ENCODE results near the gene RHO. TPM values are rescaled to one million over a fixed set of nuclear protein-coding genes. Genes with fewer than 3 reads are reported as not detected.

The RHO gene
- polyA plus RNA-seq, 3 donors from 2014 or later: not detected

DNA sequence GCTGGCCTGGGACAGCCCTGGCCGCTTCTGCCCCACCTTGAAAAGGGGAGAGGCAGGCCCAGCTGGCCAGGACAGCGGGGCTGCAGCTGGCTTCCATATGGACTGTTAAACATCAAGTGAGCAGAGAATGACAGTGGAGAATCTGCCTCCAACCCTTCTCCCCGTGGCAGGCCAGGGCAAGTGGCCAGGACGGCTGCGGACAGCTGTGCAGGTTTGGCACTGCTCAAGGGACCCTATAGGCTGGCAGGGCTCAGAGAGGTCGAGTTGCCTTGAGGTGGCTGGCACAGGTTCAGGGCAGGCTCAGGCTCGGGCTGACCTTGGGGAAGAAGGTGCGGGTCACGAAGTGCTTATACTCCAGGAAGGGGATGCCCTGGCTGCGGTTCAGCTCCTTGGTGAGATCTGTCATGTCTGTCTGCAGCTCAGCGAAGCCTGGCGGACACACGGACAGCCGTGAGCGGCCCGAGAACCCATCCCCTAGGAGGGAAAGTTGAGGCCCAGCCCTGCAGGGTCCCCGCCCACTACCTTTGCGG lies 38.8 kb downstream of the RHO start:
- peaks cover 52 to 53% of the 10 kb centered on the region in 2 donors for H3K4me1 Mint-ChIP-seq
- H3K27me3 Mint-ChIP-seq (ENCODE audit: low read depth in 3 of 3): peaks cover 13 to 20% (median 14%) of the 10 kb centered on the region in 3 donors
- H3K9me3 Mint-ChIP-seq: no peaks in the 10 kb centered on the region
- DNase-seq: no peak
- peak overlapping the region in 5 of 6 donors; percentile 82 to 90 (median 82) for H3K27ac Mint-ChIP-seq
- H3K4me3 Mint-ChIP-seq: peak overlapping the region; percentile 24 to 85 (median 68)
- peaks cover 10 to 15% (median 14%) of the 10 kb centered on the region in 3 donors for H3K36me3 Mint-ChIP-seq

DNA sequence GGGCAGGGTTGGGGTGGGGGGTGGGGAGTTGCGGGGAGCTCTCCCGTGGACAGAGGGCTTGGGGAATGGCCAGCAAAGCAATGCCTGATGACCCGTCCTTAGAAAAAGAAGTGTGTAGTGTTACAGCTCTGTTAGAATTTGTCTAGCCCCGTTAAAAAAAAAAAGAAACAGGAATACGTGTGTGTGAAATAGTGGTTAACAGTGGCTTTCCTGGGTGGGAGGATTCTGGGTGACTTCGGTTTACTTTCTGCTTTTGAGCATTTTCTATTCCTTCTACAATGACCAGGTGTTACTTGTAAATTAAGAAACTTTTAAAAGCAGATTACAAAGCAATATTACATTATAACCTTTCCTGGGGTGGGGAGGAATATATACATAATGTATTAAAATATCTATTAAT lies 39.5 kb downstream of the RHO start:
- Mint-ChIP-seq H3K27ac (peak overlapping the region; percentile 66 to 91 (median 87)), H3K27me3 (ENCODE audit: low read depth in 3 of 3) (peaks cover 13 to 20% (median 15%) of the 10 kb centered on the region in 3 donors), H3K36me3 (peaks cover 12 to 16% (median 15%) of the 10 kb centered on the region in 3 donors), H3K4me3 (peak overlapping the region; percentile 54 to 85 (median 68)), H3K4me1 (peaks cover 53 to 55% of the 10 kb centered on the region in 2 donors), H3K9me3 (no peaks in the 10 kb centered on the region)
- DNase-seq: peak; percentile 71 to 75 (median 74)

DNA sequence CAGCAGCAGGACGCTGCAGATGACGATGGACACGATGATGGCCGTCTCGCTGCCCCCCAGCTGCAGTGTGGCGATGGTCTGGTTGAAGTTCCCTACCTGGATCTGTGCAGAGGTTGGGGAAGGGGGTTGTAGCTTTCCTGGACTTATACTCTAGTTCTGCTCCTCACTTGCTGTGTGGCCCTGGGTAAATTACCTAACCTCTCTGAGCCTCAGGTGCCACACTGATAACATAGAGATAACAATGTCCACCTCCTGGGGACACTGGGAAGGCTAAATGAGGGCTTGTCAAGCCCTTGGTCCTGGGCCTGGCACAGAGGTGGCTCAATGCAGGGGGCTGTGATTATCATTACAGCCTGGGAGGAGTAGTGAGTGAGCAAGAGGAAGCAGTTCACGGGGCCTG lies 41.4 kb downstream of the RHO start:
- H3K4me1 Mint-ChIP-seq: peaks cover 64 to 65% of the 10 kb centered on the region in 2 donors
- H3K36me3 Mint-ChIP-seq: peaks cover 15 to 22% (median 16%) of the 10 kb centered on the region in 3 donors
- peak overlapping the region in 1 of 5 donors; percentile 31 for H3K4me3 Mint-ChIP-seq
- H3K9me3 Mint-ChIP-seq: no peaks in the 10 kb centered on the region
- H3K27me3 Mint-ChIP-seq (ENCODE audit: low read depth in 3 of 3): peaks cover 13 to 23% (median 15%) of the 10 kb centered on the region in 3 donors
- DNase-seq: no peak
- H3K27ac Mint-ChIP-seq: peak overlapping the region; percentile 73 to 94 (median 81)

DNA sequence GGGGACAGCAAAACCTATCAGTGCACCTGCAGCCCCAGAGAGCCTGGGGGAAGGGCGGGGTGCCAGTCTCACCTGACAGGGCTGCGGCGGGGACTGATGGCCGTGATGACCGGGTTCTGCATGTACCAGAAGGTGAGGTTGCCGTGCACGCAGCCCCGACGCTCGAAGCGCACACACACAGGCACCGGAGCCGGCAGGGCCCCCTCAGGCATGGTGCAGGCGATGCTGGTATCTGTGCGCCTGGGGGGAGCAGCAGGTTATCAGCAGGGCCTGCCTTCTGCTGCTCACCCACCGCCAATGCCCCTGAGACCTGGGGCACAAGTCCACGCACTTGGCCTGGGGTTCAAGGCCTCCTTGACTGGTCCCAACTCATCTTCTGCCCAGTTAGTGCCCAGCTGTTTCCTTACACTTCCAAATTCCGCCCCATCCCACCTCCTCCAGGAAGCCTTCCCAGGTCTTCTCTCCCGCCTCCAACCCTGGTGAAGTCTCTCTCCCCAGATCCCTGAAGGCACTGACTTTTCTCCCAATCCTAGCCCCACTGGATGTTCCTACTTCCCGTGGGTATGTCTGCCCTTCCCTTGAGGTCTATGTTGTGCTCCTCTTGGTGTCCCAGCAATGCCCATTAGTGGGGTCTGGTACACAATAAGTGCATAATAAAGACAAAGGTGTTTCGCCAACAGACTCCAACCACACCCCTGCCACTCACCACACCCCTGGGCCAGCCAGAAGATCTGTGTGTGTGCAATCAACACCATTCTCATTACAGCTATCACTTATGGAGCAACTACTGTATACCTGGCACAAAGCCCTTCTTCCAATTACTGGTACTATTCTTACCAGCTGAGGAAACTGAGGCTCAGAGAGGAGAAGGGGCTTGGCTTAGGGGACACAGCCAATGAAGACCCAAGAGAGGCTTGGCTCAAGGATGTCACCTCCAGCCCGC lies 43.4 kb downstream of the RHO start:
- no peak for DNase-seq
- H3K36me3 Mint-ChIP-seq: peaks cover 15 to 22% (median 15%) of the 10 kb centered on the region in 3 donors
- H3K27ac Mint-ChIP-seq: peak overlapping the region in 5 of 6 donors; percentile 61 to 94 (median 79)
- no peak overlapping the region for H3K4me3 Mint-ChIP-seq
- H3K27me3 Mint-ChIP-seq (ENCODE audit: low read depth in 3 of 3): peaks cover 19 to 30% (median 21%) of the 10 kb centered on the region in 3 donors
- H3K4me1 Mint-ChIP-seq: peaks cover 72 to 73% of the 10 kb centered on the region in 2 donors
- H3K9me3 Mint-ChIP-seq: no peaks in the 10 kb centered on the region

DNA sequence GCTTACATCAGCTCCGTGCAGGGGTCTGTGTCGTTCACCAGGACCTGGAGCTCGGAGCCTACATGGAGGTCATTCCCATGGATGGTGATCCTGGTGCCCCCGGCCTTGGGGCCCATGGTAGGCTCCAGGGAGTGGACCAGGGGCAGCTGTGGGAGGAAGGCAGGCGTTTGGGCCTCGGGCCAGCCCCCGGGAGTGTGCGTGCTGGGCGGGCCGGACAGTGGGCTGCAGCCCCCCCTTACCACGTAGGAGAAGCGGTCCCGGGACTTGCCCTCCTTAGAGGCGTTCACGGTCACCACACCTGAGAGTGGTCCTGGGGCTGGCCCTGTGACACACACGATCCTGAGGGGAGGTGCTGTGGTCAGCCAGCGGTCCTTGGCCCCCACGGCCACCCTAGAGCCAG lies 44.2 kb downstream of the RHO start:
- Mint-ChIP-seq H3K4me1 (peaks cover 70% of the 10 kb centered on the region in 2 donors), H3K27ac (peak overlapping the region in 3 of 6 donors; percentile 67 to 87 (median 86)), H3K36me3 (peaks cover 12 to 22% (median 15%) of the 10 kb centered on the region in 3 donors), H3K9me3 (no peaks in the 10 kb centered on the region), H3K4me3 (no peak overlapping the region), H3K27me3 (ENCODE audit: low read depth in 3 of 3) (peaks cover 19 to 29% (median 21%) of the 10 kb centered on the region in 3 donors)
- DNase-seq: no peak

DNA sequence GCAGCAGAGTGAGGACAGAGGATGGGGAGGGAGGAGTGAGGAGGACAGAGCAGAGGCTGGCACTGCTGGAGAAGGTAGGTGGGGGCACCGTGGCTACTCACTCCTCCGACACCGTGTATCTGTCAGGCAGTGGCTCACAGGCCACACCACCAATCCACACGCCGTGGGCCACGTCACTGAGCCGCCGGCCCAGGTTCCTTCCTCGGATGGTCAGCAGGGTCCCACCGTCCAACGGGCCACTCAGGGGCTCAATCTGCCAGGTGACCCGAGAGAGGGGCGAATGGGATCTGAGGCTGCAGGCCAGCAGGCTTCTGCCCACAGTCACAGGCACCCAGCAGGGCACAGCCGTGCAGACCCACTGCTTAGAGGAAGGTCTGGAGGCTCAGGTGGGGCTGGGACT lies 45.1 kb downstream of the RHO start:
- Mint-ChIP-seq H3K4me3 (no peak overlapping the region), H3K36me3 (peaks cover 12 to 19% (median 15%) of the 10 kb centered on the region in 3 donors), H3K9me3 (no peaks in the 10 kb centered on the region), H3K27me3 (ENCODE audit: low read depth in 3 of 3) (peaks cover 19 to 33% (median 20%) of the 10 kb centered on the region in 3 donors), H3K4me1 (peaks cover 70% of the 10 kb centered on the region in 2 donors), H3K27ac (peak overlapping the region; percentile 57 to 87 (median 76))
- no peak for DNase-seq

DNA sequence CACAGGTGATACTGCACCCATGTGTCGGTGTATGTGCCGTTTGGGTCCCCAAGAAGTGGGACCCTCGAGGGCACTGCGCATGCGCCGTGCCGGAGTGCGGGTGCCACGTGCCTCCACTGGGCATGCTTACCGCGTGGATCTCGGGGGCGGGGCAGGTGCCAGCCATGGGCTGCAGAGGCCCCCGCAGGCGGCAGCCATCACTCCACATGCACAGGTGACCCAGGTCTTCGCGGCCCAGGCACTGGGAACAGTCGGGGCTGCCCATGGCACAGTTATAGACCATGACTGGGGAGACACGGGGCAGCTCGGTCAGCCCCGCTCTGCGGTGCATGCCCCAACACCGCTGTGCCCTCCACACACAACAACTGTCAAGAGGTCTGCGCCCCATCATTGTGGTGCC lies 45.8 kb downstream of the RHO start:
- DNase-seq: no peak
- Mint-ChIP-seq H3K27ac (peak overlapping the region; percentile 57 to 99 (median 97)), H3K9me3 (no peaks in the 10 kb centered on the region), H3K4me1 (peaks cover 68 to 70% of the 10 kb centered on the region in 2 donors), H3K4me3 (no peak overlapping the region), H3K27me3 (ENCODE audit: low read depth in 3 of 3) (peaks cover 15 to 30% (median 20%) of the 10 kb centered on the region in 3 donors), H3K36me3 (peaks cover 12 to 19% (median 15%) of the 10 kb centered on the region in 3 donors)

DNA sequence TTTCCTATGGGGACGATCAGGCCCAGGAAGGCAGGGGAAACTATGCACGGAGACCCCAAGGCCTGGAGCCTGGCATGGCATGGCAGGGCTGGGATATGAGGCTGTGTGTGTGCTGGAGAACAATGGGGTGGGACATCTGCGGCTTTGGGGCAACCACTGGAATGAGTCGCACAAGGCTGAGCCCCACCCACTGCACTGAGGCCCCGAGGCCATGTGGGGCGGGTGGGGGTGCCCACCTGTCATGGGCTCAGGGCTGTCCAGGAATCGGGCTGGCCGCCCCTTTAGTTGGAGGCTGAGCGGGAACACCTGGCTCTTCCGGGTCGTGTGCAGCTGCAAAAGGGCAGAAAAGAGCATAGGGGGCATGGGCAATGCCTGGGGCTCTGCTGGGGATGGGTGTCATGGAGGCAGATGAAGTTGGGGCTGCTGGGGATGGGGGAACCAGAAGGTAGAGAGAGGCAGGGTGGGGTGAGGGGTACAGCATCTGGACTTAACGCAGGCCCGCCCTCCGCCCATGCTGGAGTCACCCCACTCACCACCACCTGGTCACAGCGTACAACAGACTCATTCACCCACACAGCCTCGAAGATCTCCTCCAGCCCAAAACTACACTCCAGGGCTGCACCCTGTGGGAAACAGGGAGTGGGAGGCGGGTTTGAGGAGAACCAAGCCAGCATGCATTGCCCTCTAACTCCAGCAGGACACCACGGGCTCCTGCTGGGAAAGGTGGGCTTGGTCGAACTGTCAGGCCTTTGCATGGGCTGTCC lies 47.0 kb downstream of the RHO start:
- DNase-seq: no peak
- Mint-ChIP-seq H3K9me3 (no peaks in the 10 kb centered on the region), H3K4me1 (peaks cover 65 to 68% of the 10 kb centered on the region in 2 donors), H3K36me3 (peaks cover 9 to 12% (median 12%) of the 10 kb centered on the region in 3 donors), H3K27ac (peak overlapping the region; percentile 90 to 99 (median 97)), H3K27me3 (ENCODE audit: low read depth in 3 of 3) (peaks cover 11 to 30% (median 18%) of the 10 kb centered on the region in 3 donors), H3K4me3 (peak overlapping the region; percentile 17 to 39 (median 30))

DNA sequence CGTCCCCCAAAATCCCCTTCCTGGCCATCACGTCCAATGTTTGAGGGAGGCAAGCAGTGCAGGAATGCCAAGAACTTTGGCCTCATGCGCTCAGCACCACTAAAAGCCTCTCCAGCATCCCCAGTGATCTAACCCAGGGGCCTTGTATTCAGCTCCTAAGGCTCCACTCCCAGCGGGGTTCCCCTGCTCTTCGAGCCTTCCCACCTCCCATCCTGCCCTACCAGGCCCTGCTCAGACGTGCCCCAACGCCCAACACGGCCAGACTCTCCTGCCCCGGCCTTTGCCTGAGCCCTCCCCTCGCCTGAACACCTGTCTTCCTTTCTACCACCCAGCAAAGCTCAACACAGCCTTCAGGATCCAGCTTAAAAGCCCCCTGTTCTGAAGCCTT lies 47.6 kb downstream of the RHO start:
- Mint-ChIP-seq H3K27ac (peak overlapping the region; percentile 90 to 99 (median 97)), H3K36me3 (peaks cover 9 to 12% (median 12%) of the 10 kb centered on the region in 3 donors), H3K9me3 (no peaks in the 10 kb centered on the region), H3K4me3 (peak overlapping the region in 3 of 5 donors; percentile 65 to 75 (median 70)), H3K27me3 (ENCODE audit: low read depth in 3 of 3) (peaks cover 11 to 32% (median 18%) of the 10 kb centered on the region in 3 donors), H3K4me1 (peaks cover 65 to 71% of the 10 kb centered on the region in 2 donors)
- no peak for DNase-seq

DNA sequence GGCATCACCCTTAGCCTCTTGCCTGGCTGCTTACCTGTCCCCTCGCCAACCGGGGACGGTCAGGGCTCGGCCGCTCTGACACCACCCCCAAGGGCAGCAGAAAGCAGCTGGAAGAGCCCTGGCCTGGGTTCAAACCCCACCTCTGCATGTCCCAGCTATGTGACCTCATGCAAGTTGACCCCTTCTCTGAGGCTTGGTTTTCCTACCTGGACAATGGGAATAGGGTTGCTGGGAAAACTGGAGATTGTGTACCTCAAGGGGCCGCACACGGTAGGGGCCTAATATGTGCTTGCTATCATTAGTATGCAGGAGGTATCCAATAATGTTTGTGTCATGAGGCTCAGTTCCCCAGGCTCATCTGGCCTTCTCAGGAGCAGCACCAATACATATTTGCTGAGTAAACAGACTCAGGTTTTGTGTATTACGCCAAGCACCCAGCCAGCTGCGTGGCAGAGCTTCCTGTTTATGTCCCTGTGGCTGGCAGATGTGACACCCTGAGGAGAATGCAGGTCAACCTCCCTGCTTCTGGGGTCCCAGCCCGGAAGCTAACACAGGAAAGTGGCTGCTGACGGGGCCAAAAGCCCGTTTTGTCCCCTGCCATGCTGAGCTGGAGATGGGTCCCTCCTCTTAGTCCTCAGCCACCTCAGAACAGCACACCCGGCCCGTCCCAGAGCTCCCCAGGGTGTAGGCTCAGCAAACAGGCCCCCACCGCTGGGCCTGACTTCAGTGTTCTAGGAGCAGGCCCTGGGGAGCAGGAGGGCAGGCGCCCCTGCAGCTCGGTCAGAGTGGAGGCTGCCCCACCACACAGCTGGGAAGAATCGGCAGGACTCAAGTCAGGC lies 48.3 kb downstream of the RHO start:
- Mint-ChIP-seq H3K4me3 (peak overlapping the region; percentile 65 to 76 (median 70)), H3K27me3 (ENCODE audit: low read depth in 3 of 3) (peaks cover 13 to 30% (median 20%) of the 10 kb centered on the region in 3 donors), H3K36me3 (peaks cover 9 to 16% (median 12%) of the 10 kb centered on the region in 3 donors), H3K27ac (peak overlapping the region; percentile 90 to 99 (median 97)), H3K4me1 (peaks cover 67 to 74% of the 10 kb centered on the region in 2 donors), H3K9me3 (no peaks in the 10 kb centered on the region)
- peak; percentile 92 to 95 (median 93) for DNase-seq

DNA sequence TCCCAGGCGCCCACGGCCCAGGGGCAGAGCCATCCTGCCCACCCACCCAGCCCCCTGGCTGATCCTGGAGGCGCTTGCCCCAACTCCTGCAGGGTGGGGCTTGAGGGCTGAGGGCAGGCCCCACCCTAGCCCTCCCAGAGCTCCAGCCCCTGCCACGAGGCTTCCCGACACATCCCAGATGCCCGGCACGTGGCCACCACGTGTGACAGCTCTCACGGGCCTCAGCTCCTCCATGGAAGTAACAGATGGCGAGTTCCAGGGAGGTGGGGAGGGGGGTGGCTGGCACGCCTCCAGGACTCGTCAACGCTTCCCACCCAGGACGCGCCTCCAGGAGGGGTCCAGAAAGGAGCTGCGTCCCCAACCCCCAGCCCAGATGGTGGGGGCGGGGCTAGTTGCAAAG lies 48.9 kb downstream of the RHO start:
- H3K27ac Mint-ChIP-seq: peak overlapping the region; percentile 90 to 99 (median 97)
- peaks cover 5 to 11% (median 8%) of the 10 kb centered on the region in 3 donors for H3K36me3 Mint-ChIP-seq
- no peak for DNase-seq
- no peaks in the 10 kb centered on the region for H3K9me3 Mint-ChIP-seq
- H3K4me3 Mint-ChIP-seq: peak overlapping the region; percentile 65 to 80 (median 75)
- H3K4me1 Mint-ChIP-seq: peaks cover 61 to 70% of the 10 kb centered on the region in 2 donors
- H3K27me3 Mint-ChIP-seq (ENCODE audit: low read depth in 3 of 3): peaks cover 13 to 26% (median 20%) of the 10 kb centered on the region in 3 donors

Data from immature natural killer cell (primary cell).